Glomerular endothelial cell (primary cell): ENCODE results near the gene C19orf18. TPM values are rescaled to one million over a fixed set of nuclear protein-coding genes. Genes with fewer than 3 reads are reported as not detected.
A peak's percentile ranks its signal among the peaks of the same experiment; 100 is the strongest.

Experiments
- DNase-seq: peaks from one replicate; pipeline ENCODE4 v3.0.0-alpha.2; 2011; ENCODE audit warnings: low read depth, low spot score; ENCODE audit errors: extremely low read depth
- total RNA-seq: library from RNA; depleted of rRNA; stranded (reverse); fragments of >200 nt; gene quantifications from 2 replicates; pipeline ENCODE4 v1.2.3, GENCODE V29; 2015

The C19orf18 gene
- total RNA-seq, 1 donor from 2014 or later: not detected

- no peak for DNase-seq
Measured at GRCh38 chr19:57949296-57949695, 25.0 kb downstream of the C19orf18 start.

- DNase-seq: peak; percentile 65
Measured at GRCh38 chr19:57947419-57948134, 26.8 kb downstream of the C19orf18 start, which contains the start of gene ZNF256. ZNF256 (minus strand) TSS chr19:57947706; CDS start chr19:57947474, 232 bp downstream.

- no peak for DNase-seq
Measured at GRCh38 chr19:57947088-57947418, 27.3 kb downstream of the C19orf18 start.

- no peak for DNase-seq
Measured at GRCh38 chr19:57946316-57946715, 28.0 kb downstream of the C19orf18 start.

GRCh38 chr19:57941593-57941992 is 32.7 kb downstream of the C19orf18 start:
- DNase-seq: no peak

- DNase-seq: no peak
Measured at GRCh38 chr19:57935731-57936130, 38.6 kb downstream of the C19orf18 start.

GRCh38 chr19:57934820-57935665 is 39.3 kb downstream of the C19orf18 start, which contains the start of gene ZNF418:
ZNF418 (minus strand) TSS chr19:57935402; CDS start chr19:57933822, 1,580 bp downstream.
- DNase-seq: peak; percentile 56

GRCh38 chr19:57927587-57927986 is 46.7 kb downstream of the C19orf18 start:
- DNase-seq: no peak

GRCh38 chr19:57916168-57916995 is 58.0 kb downstream of the C19orf18 start, which contains the start of gene ZNF417:
ZNF417 (minus strand) TSS chr19:57916592; CDS start chr19:57916411, 181 bp downstream.
- DNase-seq: peak; percentile 79

GRCh38 chr19:57914531-57914930 is 59.8 kb downstream of the C19orf18 start:
- no peak for DNase-seq

Other genes with a start within 250 kb of the C19orf18 start
- 4.4 and 5.4 TPM in 2 replicates for gene ZNF671, start 246.9 kb downstream of the C19orf18 start, total RNA-seq
- gene ZNF776, start 227.7 kb downstream of the C19orf18 start, total RNA-seq: 8.3 and 13.6 TPM in 2 replicates
- 13.3 and 14.2 TPM in 2 replicates for gene ZNF586, start 204.9 kb downstream of the C19orf18 start, total RNA-seq
- 2.7 and 4.3 TPM in 2 replicates for gene ZNF552, start 159.6 kb downstream of the C19orf18 start, total RNA-seq
- 7.1 and 17.7 TPM in 2 replicates for gene ZNF587B, start 144.2 kb downstream of the C19orf18 start, total RNA-seq
- gene ZNF587, start 124.7 kb downstream of the C19orf18 start, total RNA-seq: 20.6 and 30.7 TPM in 2 replicates
- 3.9 and 11.7 TPM in 2 replicates for gene ZNF814, start 85.5 kb downstream of the C19orf18 start, total RNA-seq
- 7.2 and 8.6 TPM in 2 replicates for gene ZNF417, start 57.9 kb downstream of the C19orf18 start, total RNA-seq
- 4.3 and 6.3 TPM in 2 replicates for gene ZNF418, start 39.1 kb downstream of the C19orf18 start, total RNA-seq
- gene ZNF256, start 26.8 kb downstream of the C19orf18 start, total RNA-seq: 3.3 and 5.0 TPM in 2 replicates
- 10.1 and 26.8 TPM in 2 replicates for gene ZNF606, start 28.3 kb upstream of the C19orf18 start, total RNA-seq
- not detected in 2 replicates for gene ZSCAN1, start 59.5 kb upstream of the C19orf18 start, total RNA-seq
- gene ZNF135, start 84.7 kb upstream of the C19orf18 start, total RNA-seq: 1.2 and 2.4 TPM in 2 replicates
- 41.4 and 54.5 TPM in 2 replicates for gene ZSCAN18, start 123.7 kb upstream of the C19orf18 start, total RNA-seq
- 8.5 and 11.7 TPM in 2 replicates for gene ZNF329, start 176.3 kb upstream of the C19orf18 start, total RNA-seq
- 20.6 and 33.3 TPM in 2 replicates for gene ZNF274, start 208.5 kb upstream of the C19orf18 start, total RNA-seq